ENCODE measurements around the gene CD79A.
A peak's percentile ranks its signal among the peaks of the same experiment; 100 is the strongest.

Gene CD79A

DNA sequence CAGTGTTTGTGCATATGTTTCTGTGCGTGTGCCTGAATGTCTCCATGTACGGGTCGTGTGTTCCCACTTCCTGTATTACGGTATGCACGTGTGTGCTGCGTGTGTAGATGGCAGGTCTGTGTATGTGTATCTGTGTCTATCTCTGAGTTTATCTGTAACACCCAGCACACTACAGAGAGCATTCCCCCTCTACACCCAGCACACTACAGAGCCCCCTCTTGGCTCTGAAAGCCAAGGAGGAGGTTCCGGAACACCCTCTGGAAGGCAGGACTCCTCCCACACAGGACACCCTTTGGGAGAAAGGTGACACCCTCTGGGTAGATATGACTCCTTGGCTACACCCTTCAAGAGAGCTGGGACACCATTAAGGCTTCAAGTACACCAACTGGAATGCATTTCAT lies 53.2 kb downstream of the CD79A start:
- Histone ChIP-seq H3K9me3 (replicated peaks in 1 of 11) (no peaks in the 10 kb centered on the region), H4K20me1 (peaks cover 0 to 24% (median 5%) of the 10 kb centered on the region in 11 experiments; a peak in 9 of 22 replicates), H3K27me3 (peaks cover 57 to 71% (median 60%) of the 10 kb centered on the region in 11 experiments), H3K36me3 (no peaks in the 10 kb centered on the region), H3K4me2 (peak overlapping the region in 9 of 11 experiments; percentile 10 to 97 (median 83); a peak in 15 of 22 replicates), H3K27ac (no peak overlapping the region), H3K9ac (no peak overlapping the region), H3K4me1 (peaks cover 46 to 73% (median 62%) of the 10 kb centered on the region in 10 experiments), H3K4me3 (no peak overlapping the region)
- TF ChIP-seq Cebpa-rat (IDR thresholded peaks at IDR 0.05): no peak
